Islet precursor cell (in vitro differentiated cells): Measurements from ENCODE around the gene AGPAT2.

Experiments used
- DNase-seq: peaks from one replicate; pipeline ENCODE4 v3.0.0-alpha.2; 2018

The AGPAT2 gene

GRCh38 chr9:136686794-136687711 lies at the start of gene AGPAT2:
Gene AGPAT2 (minus strand): TSS chr9:136687457. CDS start chr9:136687357, 100 bp downstream.
- no peak for DNase-seq

GRCh38 chr9:136735812-136736480 lies 48.7 kb upstream of the AGPAT2 start:
- no peak for DNase-seq

- no peak for DNase-seq
These were observed 47.7 kb upstream of the AGPAT2 start for GRCh38 chr9:136734837-136735496.

- no peak for DNase-seq
These were observed 46.4 kb upstream of the AGPAT2 start for GRCh38 chr9:136733611-136734010.

- DNase-seq = no peak
These were observed 45.4 kb upstream of the AGPAT2 start for GRCh38 chr9:136732444-136733178.

GRCh38 chr9:136729926-136730325 lies 42.7 kb upstream of the AGPAT2 start:
- DNase-seq = no peak

GRCh38 chr9:136729144-136729543 lies 41.9 kb upstream of the AGPAT2 start:
- DNase-seq = no peak

GRCh38 chr9:136728548-136729123 lies 41.4 kb upstream of the AGPAT2 start:
- DNase-seq = peak; percentile 81

- DNase-seq = peak; percentile 89
These were observed 40.9 kb upstream of the AGPAT2 start for GRCh38 chr9:136728080-136728547.

- no peak for DNase-seq
These were observed 39.5 kb upstream of the AGPAT2 start for GRCh38 chr9:136726631-136727191.

GRCh38 chr9:136726118-136726517 lies 38.9 kb upstream of the AGPAT2 start:
- no peak for DNase-seq

GRCh38 chr9:136725612-136726011 lies 38.4 kb upstream of the AGPAT2 start:
- peak; percentile 91 for DNase-seq

GRCh38 chr9:136724772-136725171 lies 37.5 kb upstream of the AGPAT2 start:
- no peak for DNase-seq

- no peak for DNase-seq
These were observed 36.7 kb upstream of the AGPAT2 start for GRCh38 chr9:136723989-136724388.

- no peak for DNase-seq
These were observed 36.2 kb upstream of the AGPAT2 start for GRCh38 chr9:136723362-136723976.

- DNase-seq = no peak
These were observed 35.7 kb upstream of the AGPAT2 start for GRCh38 chr9:136722969-136723356.

GRCh38 chr9:136722093-136722968 lies 35.1 kb upstream of the AGPAT2 start:
- no peak for DNase-seq

- no peak for DNase-seq
These were observed 34.3 kb upstream of the AGPAT2 start for GRCh38 chr9:136721339-136722092.

GRCh38 chr9:136720898-136721338 lies 33.7 kb upstream of the AGPAT2 start:
- no peak for DNase-seq
